GM19043 (cell line): Measurements from ENCODE around the gene OST4.
A peak's percentile ranks its signal among the peaks of the same experiment; 100 is the strongest.
"Not testable (repeated sequence)": the region's sequence is repeated elsewhere in the genome, so short reads cannot be mapped to it uniquely, and the experiment has no call there.

Experiments used
- ATAC-seq: cut with Tn5 transposase; IDR thresholded peaks from one replicate; pipeline ENCODE4 v1.9.1; 2021; ENCODE audit warnings: low read depth; ENCODE audit not compliant: unreplicated experiment

Gene OST4

GRCh38 chr2:27080140-27080469, 8.7 kb upstream of the OST4 start:
- no peak for ATAC-seq

GRCh38 chr2:27079233-27080139, 8.0 kb upstream of the OST4 start:
- ATAC-seq: no peak

- no peak for ATAC-seq
These were observed 7.1 kb upstream of the OST4 start, which contains the start of gene EMILIN1 for GRCh38 chr2:27078267-27079194. TSS of gene EMILIN1 (plus strand) at chr2:27078615. CDS start at chr2:27079066, 451 bp downstream.

GRCh38 chr2:27077231-27077630, 5.8 kb upstream of the OST4 start:
- no peak for ATAC-seq

GRCh38 chr2:27076323-27076722, 4.9 kb upstream of the OST4 start:
- ATAC-seq: no peak

- not testable (repeated sequence) for ATAC-seq
These were observed 4.1 kb upstream of the OST4 start for GRCh38 chr2:27075566-27075871.

- ATAC-seq: no peak
These were observed 3.5 kb upstream of the OST4 start for GRCh38 chr2:27074738-27075565.

GRCh38 chr2:27073782-27074181, 2.3 kb upstream of the OST4 start:
- ATAC-seq: no peak

GRCh38 chr2:27072920-27073319, 1.5 kb upstream of the OST4 start:
- ATAC-seq: no peak

- peak; percentile 10 for ATAC-seq
These were observed 756 bp upstream of the OST4 start for GRCh38 chr2:27071990-27072830.

- ATAC-seq: no peak
These were observed 689 bp downstream of the OST4 start for GRCh38 chr2:27070653-27071276.

- ATAC-seq: no peak
These were observed 1.4 kb downstream of the OST4 start for GRCh38 chr2:27069961-27070618.

GRCh38 chr2:27069436-27069835, 2.0 kb downstream of the OST4 start:
- ATAC-seq: no peak

GRCh38 chr2:27067385-27067784, 4.1 kb downstream of the OST4 start:
- no peak for ATAC-seq

GRCh38 chr2:27065128-27065527, 6.3 kb downstream of the OST4 start:
- ATAC-seq: no peak

- ATAC-seq: no peak
These were observed 11.1 kb downstream of the OST4 start for GRCh38 chr2:27060323-27060722.

GRCh38 chr2:27059141-27059820, 12.2 kb downstream of the OST4 start:
- no peak for ATAC-seq

GRCh38 chr2:27058210-27058609, 13.2 kb downstream of the OST4 start:
- no peak for ATAC-seq
